NCI-H748 treated with DMSO at 0.1 percent for 48 hours (cell line): ENCODE data around the gene TSPOAP1.

ENCODE experiments used
- DNase-seq: peaks from one replicate; lab custom pipeline; 2025; lab: John Stamatoyannopoulos, UW

TSPOAP1 gene

GRCh38 chr17:58303971-58304749, 24.4 kb downstream of the TSPOAP1 start:
- peak; percentile 23 for DNase-seq

DNA sequence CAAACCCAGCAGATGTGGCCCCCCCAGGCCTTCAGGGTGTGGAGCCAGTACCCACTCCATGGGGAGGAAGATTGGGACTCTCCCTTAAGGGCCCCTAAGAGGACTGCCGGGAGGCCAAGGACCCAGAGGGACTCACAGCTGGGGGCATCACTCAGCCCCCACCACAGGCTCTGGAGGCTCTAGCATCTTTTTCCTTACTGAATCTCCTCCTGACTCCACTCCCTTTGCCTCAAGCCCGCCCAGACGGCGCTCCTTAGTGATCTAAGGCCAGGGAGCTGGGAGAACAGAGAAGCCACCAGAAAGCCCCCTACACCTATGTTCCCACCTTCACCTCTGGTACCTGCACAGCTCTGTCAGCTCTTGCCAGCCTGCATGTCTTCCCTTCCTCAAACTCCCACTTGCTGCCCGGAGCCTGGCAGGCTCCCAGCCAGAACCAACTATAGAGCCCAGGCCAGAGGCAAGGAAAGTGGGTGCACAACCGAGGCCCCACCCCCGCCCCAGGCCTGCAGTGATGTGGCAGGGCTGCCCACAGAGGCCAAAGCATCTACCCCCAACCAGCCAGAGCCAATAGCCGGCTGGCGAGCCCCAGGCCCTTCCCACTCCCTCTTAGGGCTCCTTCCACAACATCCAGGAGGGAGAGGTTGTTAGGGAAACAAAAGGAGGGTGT, 25.5 kb downstream of the TSPOAP1 start:
- no peak for DNase-seq

DNA sequence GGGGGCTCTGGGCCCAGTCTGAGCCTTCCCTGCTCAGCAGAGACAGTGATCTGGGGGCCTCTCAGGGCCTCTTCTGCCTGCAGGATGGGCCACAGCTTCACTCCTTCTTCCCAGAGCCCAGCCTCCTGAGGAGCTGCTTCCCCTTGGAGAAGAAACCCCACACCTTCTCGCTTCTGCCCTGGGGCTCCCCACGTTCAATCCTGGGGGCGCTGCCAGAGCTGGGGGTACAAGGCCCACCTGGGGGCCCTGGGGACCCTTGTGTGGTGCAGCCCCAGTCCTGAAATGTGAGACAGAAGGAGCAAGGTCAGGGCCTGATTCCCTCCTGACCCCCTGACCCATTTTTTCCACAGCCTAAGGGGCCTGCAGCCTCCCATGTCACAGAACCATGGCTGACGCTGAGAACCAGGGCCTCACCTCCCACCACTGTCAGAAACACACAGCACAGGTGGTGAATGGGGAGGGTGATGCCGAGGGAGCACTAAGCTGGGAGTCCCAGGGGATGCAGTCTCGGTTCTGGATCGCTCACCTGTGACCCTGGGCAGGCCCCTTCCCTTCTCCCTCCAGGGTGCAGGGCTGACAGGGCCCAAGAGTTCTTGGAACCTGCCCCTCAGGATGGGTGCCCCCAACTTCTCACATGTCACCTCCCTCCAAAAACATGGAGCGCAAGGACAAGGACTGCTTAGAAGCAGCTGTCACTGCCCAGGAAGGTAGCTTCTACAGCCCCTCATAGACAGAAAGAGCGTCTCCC, 26.2 kb downstream of the TSPOAP1 start:
- DNase-seq = no peak

- no peak for DNase-seq
Observed at GRCh38 chr17:58301504-58302150, 27.0 kb downstream of the TSPOAP1 start.

DNA sequence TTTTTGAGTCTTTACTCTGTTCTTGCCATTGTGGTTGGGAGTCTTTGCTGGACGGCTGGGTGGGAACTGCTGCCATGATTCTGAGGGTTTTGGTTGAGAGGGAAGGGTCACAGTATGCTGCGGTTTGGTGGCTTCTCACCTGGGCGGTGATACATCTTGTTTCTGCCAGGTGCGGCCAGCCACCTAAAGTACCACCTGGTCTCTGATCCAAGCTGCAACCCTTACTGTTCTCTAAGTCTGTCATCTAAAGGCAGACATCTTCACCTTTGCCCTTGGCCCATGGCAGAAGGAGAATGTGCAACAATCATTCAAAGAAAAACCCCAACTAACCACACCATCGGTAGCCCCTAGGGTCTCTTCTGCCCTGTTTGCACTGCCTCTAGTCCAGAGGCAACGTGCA, 28.3 kb downstream of the TSPOAP1 start:
- DNase-seq = no peak

GRCh38 chr17:58294034-58294433, 34.6 kb downstream of the TSPOAP1 start:
- DNase-seq = no peak

GRCh38 chr17:58291246-58291645, 37.3 kb downstream of the TSPOAP1 start:
- no peak for DNase-seq

DNA sequence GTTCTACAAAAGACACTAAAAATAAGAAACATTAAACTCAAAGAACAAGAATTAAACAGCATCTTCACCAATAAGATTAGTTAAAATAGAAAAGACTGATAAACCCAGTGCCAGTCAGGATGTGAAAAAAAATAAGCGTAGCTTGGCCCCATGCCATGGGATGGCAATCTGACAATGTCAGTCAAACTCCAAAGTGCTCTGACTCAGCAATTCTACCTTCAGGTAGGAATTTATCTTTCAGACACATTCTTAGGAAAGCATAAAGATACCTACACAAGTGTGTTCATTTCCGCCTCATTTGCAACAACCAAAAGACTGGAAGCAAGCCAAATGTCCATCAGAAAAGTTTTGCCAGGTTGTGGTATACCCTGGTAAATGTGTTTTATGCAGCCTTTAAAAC, 38.7 kb downstream of the TSPOAP1 start:
- no peak for DNase-seq

DNA sequence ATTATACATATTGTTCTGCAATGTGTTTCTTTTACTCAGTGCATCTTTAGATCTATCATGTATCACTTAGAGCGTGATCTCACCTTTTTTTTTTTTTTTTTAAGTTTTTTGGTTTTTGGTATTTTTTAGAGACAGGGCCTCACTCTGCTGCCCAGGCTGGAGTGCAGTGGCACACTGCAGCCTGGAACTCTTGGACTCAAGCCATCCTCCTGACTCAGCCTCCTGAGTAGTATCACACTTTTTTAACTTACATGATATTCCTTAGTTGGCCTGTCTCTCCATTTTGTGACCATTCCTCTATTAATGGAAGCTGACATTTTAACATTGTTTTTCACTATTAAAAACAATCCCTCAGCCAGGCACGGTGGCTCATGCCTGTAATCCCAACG, 43.2 kb downstream of the TSPOAP1 start:
- no peak for DNase-seq

DNA sequence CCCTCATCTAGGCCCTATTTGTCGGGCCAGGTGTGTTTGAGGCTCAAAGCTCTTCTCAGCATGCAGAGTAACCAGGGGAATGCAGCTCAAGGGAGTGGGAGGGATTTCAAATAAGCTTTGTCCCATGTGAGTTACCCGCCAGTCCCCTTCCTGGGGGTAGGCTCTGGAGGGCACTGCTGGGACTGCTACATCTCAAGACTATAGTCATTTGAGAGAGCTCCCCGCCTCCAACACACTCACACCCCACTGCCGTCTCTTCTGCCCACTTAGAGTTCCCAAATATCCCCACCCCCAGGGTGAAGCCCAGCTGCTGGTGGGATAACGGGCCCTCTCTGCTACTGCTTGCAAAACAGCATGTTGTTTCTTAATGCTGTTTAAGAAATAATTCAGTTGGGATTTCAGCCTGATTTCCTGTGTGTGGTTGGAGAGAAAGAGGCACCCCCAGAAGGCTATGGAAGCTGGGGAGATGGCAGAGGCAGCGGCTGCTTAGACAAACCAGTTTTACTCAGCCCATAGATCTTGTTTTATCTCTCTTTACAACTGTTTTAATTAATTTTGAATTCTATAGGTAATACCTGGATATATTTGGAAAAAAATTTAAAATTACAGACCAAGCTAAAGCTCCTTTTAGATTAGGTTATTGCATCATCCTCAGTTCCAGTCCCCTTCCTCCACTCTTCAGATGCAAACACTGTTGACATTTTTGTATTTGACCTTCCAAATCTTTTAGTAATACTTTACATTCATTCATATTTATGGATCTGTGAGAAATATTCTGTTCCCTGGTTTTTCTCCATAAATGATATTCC, 43.8 kb downstream of the TSPOAP1 start:
- DNase-seq = no peak

DNA sequence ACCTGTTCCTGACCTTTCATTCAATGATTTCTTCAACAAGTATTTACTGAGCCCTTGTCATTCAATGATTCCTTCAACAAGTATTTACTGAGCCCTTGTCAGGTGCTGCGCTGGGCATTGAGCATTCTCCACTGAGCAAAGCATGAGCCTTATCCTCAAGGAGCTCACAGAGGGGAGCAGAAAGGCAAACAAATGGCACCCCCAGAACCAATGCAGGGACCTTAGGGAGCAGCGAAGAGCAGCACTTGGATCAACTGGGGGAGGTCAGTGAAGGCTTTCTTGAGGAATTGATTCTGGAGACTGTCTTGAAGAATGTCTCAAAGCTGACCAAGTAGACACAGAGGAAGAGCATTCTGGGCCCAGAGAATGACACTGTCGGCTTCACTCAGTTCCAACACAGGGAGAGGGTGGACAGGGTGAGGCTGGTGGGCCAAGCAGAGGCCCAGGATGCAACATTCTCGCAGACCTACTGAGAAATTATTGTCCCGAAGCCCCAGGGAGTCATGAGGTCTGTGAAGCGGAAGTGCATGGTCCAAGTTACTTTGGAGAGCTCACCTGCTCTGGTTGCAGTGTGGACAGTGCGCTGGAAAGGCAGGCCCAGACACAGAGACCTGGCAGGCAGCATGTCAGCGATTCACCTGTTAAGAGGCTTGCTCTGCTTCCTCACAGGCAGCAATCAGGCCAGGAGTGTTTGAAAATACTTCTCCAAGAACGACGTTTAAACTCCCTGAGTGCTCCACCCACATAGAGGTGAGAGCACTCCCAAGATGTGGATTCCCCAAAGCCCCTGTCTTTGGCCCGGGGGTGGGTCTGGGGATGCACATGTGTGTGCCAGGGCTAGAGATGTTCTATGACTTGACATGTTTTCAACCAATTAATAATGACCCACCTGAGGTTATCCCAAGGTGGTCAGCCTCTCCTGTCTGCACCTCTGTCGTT, 44.7 kb downstream of the TSPOAP1 start:
- DNase-seq = no peak

- DNase-seq = no peak
Observed at GRCh38 chr17:58282442-58282841, 46.2 kb downstream of the TSPOAP1 start.

- no peak for DNase-seq
Observed at GRCh38 chr17:58281511-58282011, 47.0 kb downstream of the TSPOAP1 start.

DNA sequence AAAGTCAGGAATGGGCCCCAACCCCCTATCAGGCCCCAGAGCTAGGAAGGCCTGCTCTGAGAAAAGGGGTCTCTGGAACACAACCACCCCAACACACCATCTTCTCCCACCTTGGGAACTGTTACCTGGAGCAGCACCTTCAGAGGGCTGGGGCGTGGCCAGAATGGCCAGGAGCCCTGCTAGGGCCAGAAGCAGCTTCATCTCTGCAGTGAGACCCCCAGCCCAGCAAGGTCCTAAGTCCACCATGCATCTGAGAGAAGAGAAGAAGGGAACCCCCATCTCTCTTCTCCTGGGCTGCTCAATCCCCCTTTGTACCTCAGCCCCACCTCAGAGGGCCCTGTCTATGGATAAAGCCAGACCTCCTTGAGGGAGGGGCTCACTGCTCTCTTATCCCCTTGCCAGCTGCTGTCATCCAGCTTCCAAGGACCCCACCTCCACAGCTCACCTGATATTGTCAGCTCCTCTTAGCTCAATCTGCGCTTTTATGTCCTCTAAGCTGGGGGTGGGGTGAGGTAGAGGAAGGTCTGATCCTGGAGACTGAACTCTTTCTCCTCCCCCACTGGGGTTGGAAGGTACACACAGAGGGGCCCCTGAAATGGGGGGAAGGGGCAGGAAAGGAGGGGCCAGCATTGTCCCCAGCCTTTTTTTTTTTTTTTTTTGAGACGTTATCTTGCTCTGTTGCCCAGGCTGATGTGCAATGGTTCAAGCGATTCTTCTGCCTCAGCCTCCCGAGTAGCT, 47.9 kb downstream of the TSPOAP1 start, which contains the start of gene MPO:
Gene MPO, minus strand, starts transcription at position 456 of the 738 bp plus-strand sequence. Its CDS starts 177 bp downstream, at position 279.
- no peak for DNase-seq

- no peak for DNase-seq
Observed at GRCh38 chr17:58279736-58280479, 48.7 kb downstream of the TSPOAP1 start.

DNA sequence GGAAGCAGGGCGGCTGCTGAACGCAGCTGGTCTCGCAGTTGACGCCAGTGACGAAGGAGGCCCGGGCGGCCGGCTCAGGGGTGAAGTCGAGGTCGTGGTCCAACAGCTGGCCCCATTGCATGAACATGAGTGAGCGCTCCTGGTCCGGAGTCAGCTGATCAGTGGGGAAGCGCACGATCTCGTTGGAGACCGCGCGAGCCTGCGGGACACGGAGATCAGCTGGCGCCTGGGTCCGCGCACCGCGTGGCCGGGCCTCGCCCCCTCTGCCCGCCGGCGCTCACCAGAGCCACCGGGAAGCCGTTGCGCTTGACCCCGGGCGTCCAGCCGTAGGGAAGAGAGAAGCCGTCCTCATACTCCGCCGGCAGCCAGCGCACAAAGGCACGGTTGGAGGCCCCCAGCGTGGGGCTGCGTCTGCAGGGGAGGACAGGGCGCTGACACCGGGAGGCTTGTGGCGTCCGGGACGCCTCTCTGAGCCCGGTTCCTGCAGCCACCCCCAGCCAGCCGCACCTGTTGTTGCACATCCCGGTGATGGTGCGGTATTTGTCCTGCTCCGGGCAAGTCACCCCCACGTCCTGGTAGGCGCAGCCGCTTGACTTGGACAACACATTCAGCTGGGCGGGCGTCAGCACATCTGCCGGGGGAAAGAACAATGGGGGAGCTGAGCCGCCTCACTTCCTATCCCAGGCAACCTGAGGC, 49.4 kb downstream of the TSPOAP1 start:
- DNase-seq = no peak

- no peak for DNase-seq
Observed at GRCh38 chr17:58278661-58279015, 50.0 kb downstream of the TSPOAP1 start.
